ENCODE results near the gene DCBLD1. TPM values are rescaled to one million over a fixed set of nuclear protein-coding genes. Genes with fewer than 3 reads are reported as not detected.

DCBLD1 gene
- total RNA-seq, 2 donors from 2014 or later: 6.3 to 7.1 TPM

GRCh38 chr6:117549611-117550010, 67.1 kb downstream of the DCBLD1 start:
- H3K9me3 ChIP-seq: no peaks in the 10 kb centered on the region
- no peak for TF ChIP-seq CTCF (IDR thresholded peaks at IDR 0.05)
- peaks cover 0 to 14% of the 10 kb centered on the region in 2 donors for H3K4me1 ChIP-seq
- DNase-seq (ENCODE audit: low spot score): no peak
- H3K4me3 ChIP-seq: no peak overlapping the region
- no peaks in the 10 kb centered on the region for H3K27me3 ChIP-seq
- H3K27ac ChIP-seq: no peak overlapping the region
- H3K36me3 ChIP-seq: peaks cover 5% of the 10 kb centered on the region

GRCh38 chr6:117550078-117550600, 67.7 kb downstream of the DCBLD1 start:
- Histone ChIP-seq H3K27ac (no peak overlapping the region), H3K9me3 (no peaks in the 10 kb centered on the region), H3K4me3 (no peak overlapping the region), H3K27me3 (no peaks in the 10 kb centered on the region), H3K36me3 (peaks cover 3% of the 10 kb centered on the region), H3K4me1 (peaks cover 0 to 14% of the 10 kb centered on the region in 2 donors)
- no peak for DNase-seq (ENCODE audit: low spot score)
- TF ChIP-seq CTCF (IDR thresholded peaks at IDR 0.05): no peak

- no peak for DNase-seq (ENCODE audit: low spot score)
- no peak overlapping the region for H3K27ac ChIP-seq
- peaks cover 0 to 14% of the 10 kb centered on the region in 2 donors for H3K4me1 ChIP-seq
- no peaks in the 10 kb centered on the region for H3K9me3 ChIP-seq
- no peaks in the 10 kb centered on the region for H3K36me3 ChIP-seq
- H3K4me3 ChIP-seq: no peak overlapping the region
- TF ChIP-seq CTCF (IDR thresholded peaks at IDR 0.05): no peak
- no peaks in the 10 kb centered on the region for H3K27me3 ChIP-seq
These were observed 68.3 kb downstream of the DCBLD1 start for GRCh38 chr6:117550618-117551242.

GRCh38 chr6:117552618-117553017, 70.1 kb downstream of the DCBLD1 start:
- no peak for TF ChIP-seq CTCF (IDR thresholded peaks at IDR 0.05)
- Histone ChIP-seq H3K4me3 (no peak overlapping the region), H3K36me3 (no peaks in the 10 kb centered on the region), H3K9me3 (no peaks in the 10 kb centered on the region), H3K27ac (no peak overlapping the region), H3K4me1 (peaks cover 0 to 17% of the 10 kb centered on the region in 2 donors), H3K27me3 (no peaks in the 10 kb centered on the region)
- no peak for DNase-seq (ENCODE audit: low spot score)

GRCh38 chr6:117553142-117553541, 70.7 kb downstream of the DCBLD1 start:
- H3K9me3 ChIP-seq: no peaks in the 10 kb centered on the region
- no peaks in the 10 kb centered on the region for H3K27me3 ChIP-seq
- H3K4me1 ChIP-seq: peaks cover 0 to 16% of the 10 kb centered on the region in 2 donors
- H3K4me3 ChIP-seq: no peak overlapping the region
- H3K27ac ChIP-seq: no peak overlapping the region
- no peak for DNase-seq (ENCODE audit: low spot score)
- no peak for TF ChIP-seq CTCF (IDR thresholded peaks at IDR 0.05)
- no peaks in the 10 kb centered on the region for H3K36me3 ChIP-seq

Measured in right atrium auricular region (tissue), 2 donors.